Measurements from ENCODE around the gene EVI2B. TPM values are rescaled to one million over a fixed set of nuclear protein-coding genes. Genes with fewer than 3 reads are reported as not detected.

EVI2B gene
- polyA plus RNA-seq, 1 donor (not counting 4 experiments of a cell fraction or from before 2014, with no cell fraction given) = 0.80 TPM

DNA sequence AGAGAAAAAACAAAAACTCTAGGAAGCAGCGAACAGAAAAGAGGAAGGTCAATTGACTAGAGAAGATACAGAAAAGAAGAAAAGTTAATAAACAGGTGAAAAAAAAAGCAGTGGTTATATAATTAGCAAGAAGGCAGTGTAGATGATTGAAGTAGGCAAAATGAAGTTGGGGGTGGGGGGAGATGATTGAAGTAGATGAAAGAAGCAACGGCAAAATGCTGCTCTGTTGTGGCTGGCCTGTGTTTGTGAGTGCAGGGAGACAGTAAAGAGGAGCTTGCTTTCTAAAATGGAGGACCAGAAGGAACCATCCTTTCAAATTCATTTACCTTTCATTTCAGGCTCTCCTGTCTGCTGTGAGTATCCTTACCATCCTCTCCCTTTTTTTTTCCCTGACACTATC, 3.6 kb downstream of the EVI2B start:
- no peaks in the 10 kb centered on the region for H3K79me2 ChIP-seq (ENCODE audit: control insufficient read depth, insufficient read depth, low read length)
- no peak overlapping the region for H3K27ac ChIP-seq (ENCODE audit: control insufficient read depth, insufficient read depth, low read length)
- dilution Hi-C loops (cut with MboI; ENCODE audit: extremely low pct_ligation_motif_present, low sequenced_read_pairs) = no loop called here
- H3K9ac ChIP-seq (ENCODE audit: control insufficient read depth, extremely low read depth, insufficient read depth, low read length) = no peak overlapping the region
- DNase-seq (ENCODE audit: low read depth, low spot score) = no peak
- H3K27me3 ChIP-seq (ENCODE audit: control insufficient read depth, extremely low read depth, insufficient read depth, low read length) = no peaks in the 10 kb centered on the region
- H3K4me3 ChIP-seq (ENCODE audit: control insufficient read depth in 2 of 3, extremely low read depth in 1 of 3, insufficient read depth in 2 of 3, low read depth in 1 of 3, low read length in 3 of 3) = no peak overlapping the region
- H3K4me1 ChIP-seq (ENCODE audit: control insufficient read depth, extremely low read depth, insufficient read depth, low read length) = peaks cover 17% of the 10 kb centered on the region
- FAIRE-seq = no peak
- H3K36me3 ChIP-seq (ENCODE audit: control insufficient read depth in 2 of 2, extremely low read depth in 1 of 2, insufficient read depth in 2 of 2, low read length in 2 of 2) = no peaks in the 10 kb centered on the region
- H3K4me2 ChIP-seq (ENCODE audit: control insufficient read depth, extremely low read depth, insufficient read depth, low read depth, low read length) = no peak overlapping the region
- no peaks in the 10 kb centered on the region for H3K9me1 ChIP-seq (ENCODE audit: control insufficient read depth, extremely low read depth, insufficient read depth, low read length)
- H2AFZ ChIP-seq (ENCODE audit: control insufficient read depth, low read length) = no peak overlapping the region
- TF ChIP-seq EZH2 (IDR thresholded peaks at IDR 0.05; ENCODE audit: low read length) = no peak
- TF ChIP-seq, protein P1, sequence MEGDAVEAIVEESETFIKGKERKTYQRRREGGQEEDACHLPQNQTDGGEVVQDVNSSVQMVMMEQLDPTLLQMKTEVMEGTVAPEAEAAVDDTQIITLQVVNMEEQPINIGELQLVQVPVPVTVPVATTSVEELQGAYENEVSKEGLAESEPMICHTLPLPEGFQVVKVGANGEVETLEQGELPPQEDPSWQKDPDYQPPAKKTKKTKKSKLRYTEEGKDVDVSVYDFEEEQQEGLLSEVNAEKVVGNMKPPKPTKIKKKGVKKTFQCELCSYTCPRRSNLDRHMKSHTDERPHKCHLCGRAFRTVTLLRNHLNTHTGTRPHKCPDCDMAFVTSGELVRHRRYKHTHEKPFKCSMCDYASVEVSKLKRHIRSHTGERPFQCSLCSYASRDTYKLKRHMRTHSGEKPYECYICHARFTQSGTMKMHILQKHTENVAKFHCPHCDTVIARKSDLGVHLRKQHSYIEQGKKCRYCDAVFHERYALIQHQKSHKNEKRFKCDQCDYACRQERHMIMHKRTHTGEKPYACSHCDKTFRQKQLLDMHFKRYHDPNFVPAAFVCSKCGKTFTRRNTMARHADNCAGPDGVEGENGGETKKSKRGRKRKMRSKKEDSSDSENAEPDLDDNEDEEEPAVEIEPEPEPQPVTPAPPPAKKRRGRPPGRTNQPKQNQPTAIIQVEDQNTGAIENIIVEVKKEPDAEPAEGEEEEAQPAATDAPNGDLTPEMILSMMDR (optimal IDR thresholded peaks at IDR 0.05 in 1 of 3, IDR thresholded peaks at IDR 0.05 in 1 of 3, conservative IDR thresholded peaks at IDR 0.05 in 1 of 3; ENCODE audit: extremely low read depth in 1 of 3, insufficient read depth in 2 of 3, low read length in 3 of 3) = no peak
- no peaks in the 10 kb centered on the region for H3K9me3 ChIP-seq (ENCODE audit: control insufficient read depth, low read depth, low read length)
- H4K20me1 ChIP-seq (ENCODE audit: control insufficient read depth, extremely low read depth, insufficient read depth, low read length) = no peaks in the 10 kb centered on the region

DNA sequence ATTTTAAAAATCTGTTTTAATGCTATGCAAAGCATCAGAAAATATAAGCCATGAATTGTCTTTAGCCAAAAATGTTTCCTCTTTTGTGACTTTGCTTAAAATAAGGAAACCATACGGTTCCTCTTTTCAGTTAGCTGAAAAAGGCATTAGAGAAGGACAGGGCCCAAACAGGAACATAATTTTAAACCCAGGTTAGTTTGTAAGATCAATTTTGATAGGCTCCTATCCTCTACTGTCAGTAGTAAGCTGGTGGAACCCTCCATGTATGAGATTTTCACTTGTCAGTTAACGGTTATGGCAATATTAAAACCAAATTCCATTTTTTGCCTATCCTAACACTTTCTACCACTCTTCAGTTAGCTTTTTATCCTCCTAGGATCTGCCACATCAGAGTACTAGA, 4.3 kb downstream of the EVI2B start:
- Histone ChIP-seq H3K4me1 (ENCODE audit: control insufficient read depth, extremely low read depth, insufficient read depth, low read length) (peaks cover 13% of the 10 kb centered on the region), H3K9me1 (ENCODE audit: control insufficient read depth, extremely low read depth, insufficient read depth, low read length) (no peaks in the 10 kb centered on the region), H3K27me3 (ENCODE audit: control insufficient read depth, extremely low read depth, insufficient read depth, low read length) (no peaks in the 10 kb centered on the region), H3K4me2 (ENCODE audit: control insufficient read depth, extremely low read depth, insufficient read depth, low read depth, low read length) (no peak overlapping the region), H3K27ac (ENCODE audit: control insufficient read depth, insufficient read depth, low read length) (no peak overlapping the region), H3K9ac (ENCODE audit: control insufficient read depth, extremely low read depth, insufficient read depth, low read length) (no peak overlapping the region), H4K20me1 (ENCODE audit: control insufficient read depth, extremely low read depth, insufficient read depth, low read length) (no peaks in the 10 kb centered on the region), H3K9me3 (ENCODE audit: control insufficient read depth, low read depth, low read length) (no peaks in the 10 kb centered on the region), H3K4me3 (ENCODE audit: control insufficient read depth in 2 of 3, extremely low read depth in 1 of 3, insufficient read depth in 2 of 3, low read depth in 1 of 3, low read length in 3 of 3) (no peak overlapping the region), H3K36me3 (ENCODE audit: control insufficient read depth in 2 of 2, extremely low read depth in 1 of 2, insufficient read depth in 2 of 2, low read length in 2 of 2) (no peaks in the 10 kb centered on the region), H3K79me2 (ENCODE audit: control insufficient read depth, insufficient read depth, low read length) (no peaks in the 10 kb centered on the region), H2AFZ (ENCODE audit: control insufficient read depth, low read length) (no peak overlapping the region)
- no peak for FAIRE-seq
- TF ChIP-seq EZH2 (IDR thresholded peaks at IDR 0.05; ENCODE audit: low read length) = no peak
- TF ChIP-seq, protein P1 (optimal IDR thresholded peaks at IDR 0.05 in 1 of 3, IDR thresholded peaks at IDR 0.05 in 1 of 3, conservative IDR thresholded peaks at IDR 0.05 in 1 of 3; ENCODE audit: extremely low read depth in 1 of 3, insufficient read depth in 2 of 3, low read length in 3 of 3) = no peak
- DNase-seq (ENCODE audit: low read depth, low spot score) = no peak
- dilution Hi-C loops (cut with MboI; ENCODE audit: extremely low pct_ligation_motif_present, low sequenced_read_pairs) = no loop called here
